NOMO-1 treated with dmso at 0.1 percent for 144 hours (cell line): Measurements from ENCODE around the gene TUNAR.

Experiments used
- DNase-seq: peaks from one replicate; lab custom pipeline; 2025; ENCODE audit not compliant: unreplicated experiment; lab: John Stamatoyannopoulos, UW

The TUNAR gene

DNA sequence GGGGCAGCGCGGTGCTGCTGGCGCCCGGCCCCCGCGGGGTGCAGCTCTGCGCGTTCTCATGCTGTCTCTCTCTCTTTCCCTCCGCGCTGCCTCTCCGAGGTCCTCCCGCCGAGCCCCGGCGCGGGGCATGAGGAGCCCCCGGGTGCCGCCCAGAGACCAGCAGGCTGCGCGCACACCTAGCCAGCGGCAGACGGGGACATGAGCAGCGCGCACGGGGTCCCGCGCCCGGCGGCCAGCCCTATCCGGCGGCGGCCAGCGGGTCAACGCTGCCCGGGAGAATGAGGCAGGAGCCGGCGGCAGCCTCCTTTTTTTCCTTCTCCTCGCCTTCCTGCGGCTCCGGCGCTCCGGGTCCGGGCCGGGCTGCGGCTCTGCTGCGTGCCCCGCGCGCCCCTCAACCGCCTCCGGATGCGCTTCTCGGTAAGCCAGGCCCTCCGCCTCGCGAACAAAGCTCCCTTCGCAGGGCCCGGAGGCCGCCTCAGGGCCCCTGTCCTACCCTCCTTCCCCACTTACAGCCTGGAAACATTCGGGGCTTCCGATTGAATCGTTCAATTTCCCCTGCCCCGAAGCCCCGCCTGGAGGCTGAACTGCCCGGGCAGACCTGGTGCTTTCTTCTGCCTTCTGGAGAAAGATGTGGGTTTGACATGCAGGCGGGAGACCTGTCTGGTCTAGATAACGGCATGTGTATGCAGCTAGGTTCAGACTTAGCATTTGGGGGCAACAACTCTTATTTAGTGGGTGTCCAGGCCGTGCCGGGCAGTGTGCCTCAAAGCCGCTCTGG is at the start of gene TUNAR:
Gene TUNAR, plus strand, starts transcription at position 72 of the 778 bp plus-strand sequence.
- peak; percentile 17 for DNase-seq

DNA sequence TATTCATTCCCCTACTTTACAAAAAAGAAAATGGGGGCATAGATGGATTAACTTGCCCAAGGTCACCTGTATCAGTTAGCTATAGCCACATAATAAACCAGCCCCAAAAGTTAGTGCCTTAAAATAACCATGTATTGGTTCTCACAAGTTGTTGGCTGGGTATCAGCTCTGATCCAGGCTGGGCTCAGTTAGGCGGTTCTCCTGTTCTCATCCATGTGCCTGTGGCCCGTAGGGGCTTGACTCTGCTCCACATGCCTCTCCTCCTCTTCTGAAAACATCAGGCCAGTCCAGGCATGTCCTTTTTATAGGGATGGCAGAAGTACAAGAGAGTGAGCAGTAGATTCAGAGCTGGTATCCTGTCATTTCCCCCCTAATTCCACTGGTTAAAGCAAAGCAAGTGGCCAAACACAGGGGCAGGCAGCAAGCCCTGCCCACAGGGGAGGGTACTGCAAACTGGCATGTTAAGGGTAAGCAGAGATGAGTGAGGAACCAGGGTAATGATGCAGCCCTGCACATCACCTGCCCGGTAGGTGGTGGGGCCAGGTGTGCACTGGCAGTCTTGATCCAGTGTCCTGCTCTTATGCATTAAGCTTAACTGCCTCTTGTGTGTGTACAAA is 47.9 kb upstream of the TUNAR start:
- DNase-seq, result no peak

DNA sequence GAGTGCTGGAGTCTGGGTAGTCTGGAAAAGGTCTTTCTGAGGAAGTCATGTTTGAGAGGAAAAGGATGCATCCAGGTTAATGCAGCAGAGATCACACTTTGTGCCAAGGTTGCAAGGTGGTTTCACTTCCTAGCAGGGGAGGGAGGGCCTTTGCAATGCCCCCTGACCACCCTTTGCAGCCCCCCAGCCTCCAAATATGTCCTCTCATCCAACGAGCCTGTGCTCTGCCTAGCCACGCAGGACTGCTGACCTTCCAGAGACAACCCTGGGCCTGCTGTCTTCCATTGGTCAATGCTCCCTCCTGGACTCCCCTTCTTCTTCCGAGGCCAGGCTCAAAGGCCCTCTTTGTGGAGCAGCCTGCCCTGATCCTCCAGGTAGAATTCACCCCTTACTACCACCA is 47.3 kb upstream of the TUNAR start:
- DNase-seq, result no peak

DNA sequence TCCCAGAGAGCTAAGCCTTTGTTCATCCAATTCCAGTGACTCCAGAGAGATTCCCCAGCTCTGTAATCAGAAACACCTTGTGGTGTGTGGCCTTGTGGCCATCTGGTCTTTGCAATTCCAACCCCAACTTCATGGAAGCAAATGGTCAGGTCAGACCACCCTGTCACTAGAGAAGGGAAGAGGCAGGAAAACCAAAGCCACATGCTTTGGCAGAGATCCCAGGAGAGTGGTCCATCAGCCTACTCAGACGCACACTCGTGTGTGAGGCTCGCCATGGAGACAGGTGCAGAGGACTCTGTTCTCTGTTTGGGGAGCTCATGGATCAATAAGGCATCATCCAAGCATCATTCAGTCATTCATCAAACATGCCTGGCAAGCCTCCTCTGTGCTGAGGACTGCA is 46.2 kb upstream of the TUNAR start:
- DNase-seq, result no peak

DNA sequence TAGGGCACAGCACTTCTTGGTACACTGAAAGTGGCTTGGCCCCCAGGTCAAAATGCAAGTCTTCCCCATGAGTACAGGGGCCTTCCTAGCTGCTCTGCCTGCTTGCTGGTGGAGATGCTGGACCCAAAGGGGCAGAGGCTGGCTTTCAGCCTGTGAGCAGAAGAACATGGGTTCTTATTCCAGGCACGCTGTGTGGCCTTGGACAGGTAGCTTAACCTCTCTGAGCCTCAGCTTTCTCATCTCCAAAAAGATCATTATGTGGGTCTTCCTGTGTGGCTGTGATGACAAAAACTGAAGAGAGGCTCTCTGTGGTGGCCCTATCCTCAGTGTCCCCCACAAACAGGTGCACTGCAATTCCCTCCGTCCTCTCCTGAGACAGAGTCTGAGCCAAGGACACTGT is 45.6 kb upstream of the TUNAR start:
- DNase-seq, result no peak

DNA sequence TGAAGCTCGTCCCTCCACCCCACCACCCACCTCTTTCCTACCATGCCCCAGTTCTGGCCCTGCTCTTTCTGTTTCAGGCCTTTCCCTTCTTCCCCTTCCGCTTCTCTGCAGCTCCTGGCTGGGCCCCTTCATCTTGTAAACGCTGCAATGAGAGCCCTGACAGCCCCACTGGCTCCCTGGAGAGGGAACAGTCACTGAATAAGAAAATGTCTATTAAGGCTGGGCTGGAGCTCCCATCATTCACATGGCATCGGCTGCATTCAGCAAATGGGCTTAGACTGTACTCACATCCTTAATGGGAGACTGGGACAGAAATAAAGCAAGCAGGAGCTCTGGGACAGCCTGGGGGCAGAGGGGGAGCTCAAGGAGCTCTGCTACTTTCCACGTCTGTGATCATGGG is 45.2 kb upstream of the TUNAR start:
- DNase-seq, result no peak

DNA sequence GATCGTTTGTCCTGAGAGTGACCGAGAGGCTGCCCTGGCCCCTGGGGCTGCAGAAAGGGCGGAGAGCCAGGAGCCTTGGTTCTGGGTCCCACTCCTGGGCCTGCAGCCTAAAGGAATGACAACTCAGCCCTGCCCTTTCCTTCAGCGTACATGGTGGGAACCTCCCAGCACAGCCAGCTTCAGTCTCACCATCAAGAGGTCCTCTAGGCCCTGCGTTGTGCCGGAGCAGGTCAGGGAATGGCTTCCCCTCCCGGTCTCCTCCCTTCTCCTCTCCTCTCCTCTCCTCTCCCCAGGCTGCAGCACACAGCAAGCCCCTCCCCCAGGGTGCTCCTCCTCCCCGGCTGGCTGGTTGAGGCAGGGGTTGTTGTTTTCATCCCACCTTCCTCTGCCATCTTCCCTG is 44.6 kb upstream of the TUNAR start:
- no peak for DNase-seq

DNA sequence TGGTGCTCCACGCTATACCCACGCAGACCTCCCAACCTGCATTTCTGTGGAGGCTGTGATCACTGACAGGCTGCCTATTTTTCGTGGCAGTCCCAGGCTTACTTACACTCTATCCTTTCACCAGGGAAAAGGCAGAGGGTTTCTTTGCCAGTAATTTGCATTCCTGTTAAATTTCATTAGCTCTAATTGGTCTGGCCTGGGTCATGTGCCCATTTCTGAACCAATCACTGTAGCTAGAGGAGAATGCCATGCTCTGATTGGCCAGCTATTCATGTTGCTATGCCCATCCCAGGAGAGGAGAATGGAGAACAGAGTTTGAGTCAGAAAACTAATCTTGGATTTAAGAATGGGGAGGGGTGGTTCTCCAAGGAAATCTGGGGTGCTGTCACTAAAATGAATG is 43.2 kb upstream of the TUNAR start:
- DNase-seq, result no peak

DNA sequence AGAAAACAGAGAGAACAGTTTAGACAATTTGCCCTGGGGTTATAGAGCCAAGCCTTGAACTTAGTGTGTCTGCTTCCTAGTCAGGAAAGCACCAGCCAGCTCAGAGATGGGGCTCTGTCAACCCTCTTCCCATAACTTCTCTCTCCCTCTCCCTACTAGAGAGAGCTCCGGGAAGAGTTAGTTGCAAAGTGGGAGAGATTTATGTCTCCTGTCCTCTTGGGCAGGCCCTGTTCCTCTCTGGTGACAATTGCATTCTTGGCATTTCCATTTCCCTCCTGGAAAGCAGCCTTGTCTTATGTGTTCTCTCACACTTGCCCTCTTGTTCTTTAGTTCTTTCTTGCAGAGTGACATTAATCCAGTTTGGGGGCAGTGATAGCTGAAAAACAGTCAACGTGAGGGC is 42.1 kb upstream of the TUNAR start:
- no peak for DNase-seq

DNA sequence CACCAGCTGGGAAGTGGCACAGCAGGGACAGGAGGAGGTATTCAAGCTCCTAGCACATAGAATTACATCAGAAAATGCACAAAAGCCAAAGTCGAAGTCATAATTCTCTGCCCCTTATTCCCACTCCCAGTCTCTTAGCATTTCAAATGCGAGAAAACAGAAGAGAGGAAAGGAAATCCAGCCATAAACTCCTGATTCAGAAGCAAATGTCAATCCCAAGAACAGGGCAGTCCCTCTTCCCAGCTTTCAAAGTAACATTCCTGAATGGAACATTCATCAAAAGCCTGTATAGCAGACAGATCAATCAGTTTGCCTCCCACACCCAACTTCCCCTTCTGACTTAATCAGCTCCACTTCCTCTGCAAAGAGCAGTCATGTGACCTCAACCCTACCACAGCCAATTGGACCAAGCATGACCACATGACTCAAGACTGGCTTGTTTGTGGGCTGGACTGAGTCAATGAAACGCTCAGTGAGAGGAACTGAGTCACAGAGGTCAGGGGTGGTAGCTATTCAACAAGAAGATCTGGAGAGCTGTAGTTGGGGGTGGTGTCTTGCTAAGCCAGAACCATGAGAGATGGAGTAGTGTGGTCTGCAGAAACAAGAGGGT is 41.4 kb upstream of the TUNAR start:
- peak; percentile 39 for DNase-seq

DNA sequence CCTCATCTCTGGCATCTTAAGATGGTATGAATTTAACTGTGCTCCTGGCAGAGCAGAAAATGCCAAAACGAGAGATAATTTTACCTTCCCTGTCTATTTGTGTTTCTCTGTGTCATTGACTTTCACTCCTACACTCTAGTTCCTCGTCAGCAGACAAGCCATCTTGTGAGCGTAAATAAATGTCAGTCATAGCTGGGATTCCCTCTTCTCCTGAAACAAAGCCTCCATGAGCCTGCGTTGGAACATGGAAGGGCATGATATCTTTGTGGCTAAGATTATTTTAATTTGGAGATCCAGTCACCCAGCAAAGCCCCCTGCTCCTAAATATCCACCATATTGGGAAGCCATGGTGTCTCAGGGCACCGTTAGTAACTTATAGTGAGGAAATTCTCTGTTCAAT is 37.8 kb upstream of the TUNAR start:
- no peak for DNase-seq

DNA sequence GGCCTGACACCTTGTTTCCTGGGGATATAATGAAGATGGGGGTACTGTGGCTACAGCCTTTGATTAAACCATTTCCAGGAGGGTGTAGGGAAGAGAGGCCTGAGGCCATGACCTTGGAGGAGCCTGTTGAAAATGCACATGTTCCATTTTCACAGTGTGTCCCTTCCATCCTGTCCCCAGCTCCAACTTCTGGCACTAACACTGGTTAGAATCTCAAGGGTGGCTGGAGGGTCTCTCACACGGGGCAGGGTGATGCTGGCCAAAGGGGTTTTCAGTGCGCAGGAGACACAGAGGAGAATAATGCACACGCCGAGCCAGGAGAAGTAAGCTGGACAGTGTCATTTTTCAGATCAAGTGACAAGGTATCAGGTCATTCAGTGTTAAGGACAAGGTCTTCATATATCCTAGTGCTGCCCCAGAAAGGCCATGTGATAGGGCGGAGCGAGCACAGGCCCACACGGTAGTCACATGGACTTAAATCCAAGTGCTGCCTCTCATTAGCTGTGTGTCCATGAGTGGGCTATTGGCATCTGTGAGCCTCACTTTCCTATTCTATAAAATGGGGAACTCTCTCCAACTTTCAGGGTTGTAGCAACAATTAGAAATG is 36.4 kb upstream of the TUNAR start:
- DNase-seq, result no peak

DNA sequence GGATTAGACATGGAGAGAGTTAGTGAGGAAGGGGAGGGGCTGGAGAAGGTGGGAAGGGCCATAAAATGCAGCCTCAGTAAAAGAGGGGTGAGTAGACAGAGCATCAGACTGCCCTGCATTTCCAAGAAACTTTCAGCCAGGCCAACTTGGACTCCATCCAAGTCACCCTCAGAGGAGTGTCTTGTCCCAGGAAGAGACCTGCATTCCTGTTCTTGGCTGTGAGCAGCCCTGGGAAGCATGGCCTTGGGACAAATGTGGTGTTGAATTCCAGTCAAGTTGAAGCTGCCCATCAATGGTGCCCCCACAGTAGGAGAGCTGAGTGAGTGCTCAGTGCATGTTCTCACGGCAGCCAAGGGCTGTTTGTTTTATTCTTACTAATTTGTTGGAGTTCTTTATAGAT is 35.0 kb upstream of the TUNAR start:
- DNase-seq, result no peak

DNA sequence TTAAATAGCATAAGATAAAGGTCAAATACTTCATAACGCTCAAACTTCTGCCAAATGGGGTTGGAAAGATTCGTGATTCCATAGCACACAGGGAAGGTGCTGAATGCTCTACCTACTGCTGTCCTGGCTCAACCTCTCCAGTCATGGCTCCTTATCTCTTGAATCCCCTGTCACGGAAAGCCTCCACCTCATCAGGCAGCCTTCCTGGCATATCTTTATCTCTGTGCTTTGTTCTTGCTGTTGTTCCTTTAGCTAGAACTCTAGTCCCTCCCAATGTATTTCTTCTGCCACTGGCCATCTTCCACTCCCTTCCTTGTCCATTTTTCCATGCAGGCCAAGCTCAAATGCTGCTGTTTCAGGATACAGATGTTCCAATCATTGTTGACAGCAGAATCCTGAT is 26.9 kb upstream of the TUNAR start:
- no peak for DNase-seq

DNA sequence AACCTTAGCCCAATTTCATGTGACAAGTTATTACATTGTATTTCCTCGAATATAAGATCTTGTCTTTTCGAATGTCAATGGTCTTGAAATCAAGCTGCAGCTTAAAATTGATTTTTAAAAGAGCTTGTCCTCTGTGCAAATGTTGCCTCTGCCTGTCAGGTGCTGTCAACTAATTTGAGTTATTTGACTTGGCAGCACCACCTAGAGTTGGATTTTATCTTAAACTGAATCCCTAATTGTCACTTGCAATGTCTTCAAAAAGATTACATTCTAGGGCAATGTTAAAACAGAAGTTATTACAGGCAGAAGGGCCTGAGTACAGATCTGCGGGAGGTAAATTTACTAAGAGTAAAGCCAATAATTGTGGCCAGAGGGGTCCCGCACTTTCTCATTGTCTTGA is 26.2 kb upstream of the TUNAR start:
- DNase-seq, result no peak

DNA sequence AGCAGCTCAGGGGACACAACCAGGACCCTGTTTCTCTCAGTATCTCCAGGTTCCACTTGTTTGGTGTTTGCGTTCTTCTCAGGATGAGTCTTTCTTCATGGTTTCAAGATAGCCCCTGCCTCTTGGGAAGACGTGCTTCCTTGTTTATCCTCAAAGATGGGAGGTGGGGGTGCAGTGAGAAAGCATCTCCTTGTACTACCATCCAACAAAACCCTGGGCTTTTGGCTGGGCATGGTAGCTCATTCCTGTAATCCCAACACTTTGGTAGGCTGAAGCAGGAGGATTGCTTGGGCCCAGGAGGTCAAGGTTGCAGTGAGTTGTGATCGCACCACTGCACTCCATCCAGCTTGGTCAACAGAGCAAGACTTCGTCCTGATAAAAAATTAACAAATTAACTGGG is 21.0 kb upstream of the TUNAR start:
- DNase-seq, result no peak

DNA sequence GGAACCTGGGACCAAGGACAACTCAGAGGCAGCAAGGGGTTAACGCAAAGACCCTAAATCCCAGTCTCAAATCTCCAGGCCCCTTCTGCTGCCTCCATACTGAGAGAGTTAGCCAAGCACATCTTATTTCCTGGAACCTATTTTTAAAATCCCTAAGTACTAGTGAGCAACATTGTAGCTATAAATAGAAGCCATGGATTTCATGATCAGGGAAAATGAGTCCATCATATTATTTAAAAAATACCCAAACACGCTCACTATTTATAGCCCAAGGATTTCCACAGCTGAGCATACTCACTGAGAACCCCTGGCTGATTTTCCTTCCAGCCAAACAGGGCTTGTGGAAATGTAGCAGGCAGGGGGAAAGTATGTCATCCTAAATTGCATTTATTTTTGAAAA is 19.4 kb upstream of the TUNAR start:
- DNase-seq, result no peak

DNA sequence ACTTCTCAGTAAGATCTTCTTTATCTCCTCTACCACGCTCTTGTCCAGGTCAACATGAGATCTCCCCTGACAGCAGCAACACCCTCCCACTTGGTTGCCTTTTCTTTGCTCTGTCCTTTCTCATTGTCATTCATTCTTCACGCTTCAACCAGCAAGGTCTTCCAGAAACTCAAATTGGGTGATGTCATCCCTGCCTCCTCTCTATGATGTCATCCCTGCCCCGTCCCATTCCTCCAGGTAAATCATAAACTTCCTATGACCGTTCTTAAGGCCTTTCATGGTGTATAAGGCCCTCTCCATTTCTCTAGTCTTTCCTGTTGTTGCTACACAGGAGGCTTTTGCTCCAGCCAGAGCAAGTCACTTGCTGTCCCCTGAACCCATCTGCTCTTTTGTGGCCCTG is 17.7 kb upstream of the TUNAR start:
- DNase-seq, result no peak

DNA sequence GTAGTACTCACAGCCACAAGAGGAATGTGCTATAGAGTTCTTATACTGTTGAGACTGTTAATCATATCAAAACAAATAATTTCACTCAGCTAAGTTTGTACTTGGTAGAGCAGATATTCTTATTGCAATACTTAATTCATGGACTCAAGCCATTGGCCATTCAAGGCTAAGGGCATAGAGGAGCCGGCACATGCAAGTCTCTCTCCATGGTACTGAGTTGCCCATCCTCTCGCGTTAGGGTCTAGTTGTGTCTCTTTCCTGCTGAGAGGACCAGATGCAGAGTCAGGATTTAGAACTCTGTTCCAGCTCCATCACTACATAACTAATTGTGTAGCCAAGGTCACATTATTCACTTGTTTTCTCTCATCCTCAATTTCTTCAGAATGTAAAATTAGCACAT is 14.4 kb upstream of the TUNAR start:
- DNase-seq, result no peak

DNA sequence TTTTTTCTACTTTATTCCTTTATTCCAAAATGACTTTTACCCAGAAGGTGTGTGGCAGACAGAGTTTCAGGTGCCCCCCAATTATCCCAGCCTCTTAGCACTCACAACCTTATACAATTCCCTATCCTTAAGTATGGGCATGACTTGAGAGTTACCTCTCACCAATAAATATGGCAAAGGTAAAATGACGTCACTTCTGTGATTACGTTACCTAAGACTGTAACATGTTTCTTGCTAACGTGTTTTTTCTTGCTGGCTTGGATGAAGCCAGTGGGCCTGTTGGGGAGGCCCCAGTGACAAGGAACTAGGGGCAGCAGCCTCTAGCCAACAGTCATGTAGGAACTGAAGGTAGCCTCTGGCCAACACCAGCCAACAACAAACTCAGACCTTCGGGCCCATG is 13.3 kb upstream of the TUNAR start:
- no peak for DNase-seq

DNA sequence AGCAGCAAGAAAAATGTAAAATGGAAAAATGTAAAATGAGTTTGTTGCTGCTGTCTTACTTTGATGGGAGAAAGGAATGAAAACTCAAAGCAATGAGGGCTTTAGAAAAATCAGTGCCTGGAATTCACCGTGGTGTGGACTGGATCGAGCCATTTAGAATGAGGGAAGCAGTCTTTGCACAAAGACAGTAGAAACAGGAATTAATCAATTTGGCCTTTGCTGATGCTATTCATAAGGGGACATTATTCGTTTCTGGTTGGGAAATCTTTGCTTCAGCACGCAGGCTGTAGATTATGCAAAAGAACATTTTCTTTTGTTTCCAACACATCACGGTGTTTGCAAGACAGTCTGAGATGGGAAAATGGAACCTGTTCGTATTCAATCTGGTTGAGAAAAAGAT is 6.9 kb upstream of the TUNAR start:
- no peak for DNase-seq

DNA sequence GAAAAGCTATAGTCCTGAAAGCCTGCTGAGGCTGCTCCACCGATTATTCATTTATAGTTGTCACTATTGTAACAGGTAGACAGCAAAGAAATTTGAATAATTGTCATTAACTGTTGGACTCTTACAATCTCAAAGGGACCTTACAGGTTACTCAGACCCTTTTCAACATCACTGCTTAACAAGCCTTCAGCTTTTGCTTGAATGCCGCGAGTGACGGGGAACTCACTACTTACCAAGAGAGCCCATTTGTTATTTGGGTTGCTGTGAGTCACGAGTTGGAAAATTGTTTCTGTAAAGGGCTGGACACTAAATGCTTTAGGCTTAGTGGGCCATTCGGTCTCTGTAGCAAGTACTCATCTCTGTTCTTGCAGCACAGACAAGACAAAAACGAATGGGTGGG is 5.9 kb upstream of the TUNAR start:
- no peak for DNase-seq
